ENCODE data around the gene MRPL24.

MRPL24 gene

GRCh38 chr1:156743367-156744302 is 2.7 kb upstream of the MRPL24 start:
- no peak overlapping the region for H3K4me3 ChIP-seq (ENCODE audit: low read depth, low read length)
- H3K9me3 ChIP-seq (ENCODE audit: control insufficient read depth, insufficient read depth, low read depth, low read length) = no peaks in the 10 kb centered on the region
- TF ChIP-seq ZFHX2 (tag by site-specific recombination; conservative IDR thresholded peaks at IDR 0.05) = peak; percentile 74
- peak; percentile 64 for TF ChIP-seq EGR2 (tag by site-specific recombination; IDR thresholded peaks at IDR 0.05; ENCODE audit: low read depth)
- TF ChIP-seq ZNF2 (tag by site-specific recombination; IDR thresholded peaks at IDR 0.05) = no peak
- no peak for TF ChIP-seq SCRT2 (tag by site-specific recombination; IDR thresholded peaks at IDR 0.05)
- TF ChIP-seq ZNF366 (tag by site-specific recombination; conservative IDR thresholded peaks at IDR 0.05) = no peak
- TF ChIP-seq ZNF138 (tag by site-specific recombination; IDR thresholded peaks at IDR 0.05; ENCODE audit: borderline replicate concordance) = no peak
- TF ChIP-seq ZNF248 (tag by site-specific recombination; IDR thresholded peaks at IDR 0.05) = no peak
- TF ChIP-seq GLIS2 (tag by site-specific recombination; IDR thresholded peaks at IDR 0.05) = peak; percentile 41
- TF ChIP-seq ZNF513 (tag by site-specific recombination; IDR thresholded peaks at IDR 0.05) = peak; percentile 73
- no peak for TF ChIP-seq FEZF1 (tag by site-specific recombination; IDR thresholded peaks at IDR 0.05)
- no peak for TF ChIP-seq OVOL3 (tag by site-specific recombination; IDR thresholded peaks at IDR 0.05)
- TF ChIP-seq ZNF558 (tag by site-specific recombination; IDR thresholded peaks at IDR 0.05) = no peak
- TF ChIP-seq ZNF777 (tag by site-specific recombination; IDR thresholded peaks at IDR 0.05; ENCODE audit: borderline replicate concordance) = no peak
- ChIA-PET POLR2A (interaction anchor here (1.6 kb wide), 1 partner anchor 8 kb away, joined by 10 read pairs; the partner anchor contains the start of gene HDGF), CTCF (interaction anchor here (0.6 to 0.7 kb wide), 3 partner anchors 18 to 55 kb away, joined by 3 to 4 read pairs (median 4); no protein-coding TSS in a partner anchor)
- H3K36me3 ChIP-seq (ENCODE audit: control insufficient read depth in 2 of 2, insufficient read depth in 1 of 2, low read length in 2 of 2) = peaks cover 0 to 48% of the 10 kb centered on the region in 2 experiments; a peak in 1 of 3 replicates
- peaks cover 6% of the 10 kb centered on the region; the same call in 1 of the 2 replicates for H3K4me1 ChIP-seq (ENCODE audit: control insufficient read depth, insufficient read depth, low read length)
- no peak overlapping the region for H3K27ac ChIP-seq (ENCODE audit: extremely low read depth, low read depth, low read length)

GRCh38 chr1:156742801-156743200 is 1.9 kb upstream of the MRPL24 start:
- H3K36me3 ChIP-seq (ENCODE audit: control insufficient read depth in 2 of 2, insufficient read depth in 1 of 2, low read length in 2 of 2) = peaks cover 0 to 56% of the 10 kb centered on the region in 2 experiments; a peak in 1 of 3 replicates
- no peaks in the 10 kb centered on the region for H3K9me3 ChIP-seq (ENCODE audit: control insufficient read depth, insufficient read depth, low read depth, low read length)
- no peak overlapping the region for H3K4me3 ChIP-seq (ENCODE audit: low read depth, low read length)
- no peak overlapping the region for H3K27ac ChIP-seq (ENCODE audit: extremely low read depth, low read depth, low read length)
- ChIA-PET CTCF (interaction anchor here (0.6 to 1.2 kb wide), 3 partner anchors 15 to 33 kb away, joined by 3 to 4 read pairs (median 4); partner anchors contain the start of genes ISG20L2 and METTL25B), POLR2A (interaction anchor here (0.7 to 2.8 kb wide), 3 partner anchors 9 to 27 kb away, joined by 4 to 84 read pairs (median 10); partner anchors contain the start of genes HDGF, ISG20L2 and METTL25B)
- no peak for TF ChIP-seq ZNF776 (tag by site-specific recombination; IDR thresholded peaks at IDR 0.05; ENCODE audit: borderline replicate concordance)
- TF ChIP-seq ZNF175 (tag by site-specific recombination; IDR thresholded peaks at IDR 0.05) = no peak
- TF ChIP-seq IKZF3 (tag by site-specific recombination; IDR thresholded peaks at IDR 0.05) = peak; percentile 49; the same call in 1 of the 2 replicates
- TF ChIP-seq ZEB2 (tag by site-specific recombination; IDR thresholded peaks at IDR 0.05) = no peak
- no peak for TF ChIP-seq ZNF571 (tag by site-specific recombination; IDR thresholded peaks at IDR 0.05)
- TF ChIP-seq ZNF292 (tag by site-specific recombination; IDR thresholded peaks at IDR 0.05; ENCODE audit: borderline replicate concordance, low read depth) = no peak
- no peaks in the 10 kb centered on the region; the same call in 1 of the 2 replicates for H3K4me1 ChIP-seq (ENCODE audit: control insufficient read depth, insufficient read depth, low read length)

- Histone ChIP-seq H3K36me3 (ENCODE audit: control insufficient read depth in 2 of 2, insufficient read depth in 1 of 2, low read length in 2 of 2) (peaks cover 0 to 64% of the 10 kb centered on the region in 2 experiments; a peak in 1 of 3 replicates), H3K9me3 (ENCODE audit: control insufficient read depth, insufficient read depth, low read depth, low read length) (no peaks in the 10 kb centered on the region), H3K4me1 (ENCODE audit: control insufficient read depth, insufficient read depth, low read length) (no peaks in the 10 kb centered on the region; the same call in 1 of the 2 replicates), H3K27ac (ENCODE audit: extremely low read depth, low read depth, low read length) (no peak overlapping the region; the same call in 1 of the 2 replicates), H3K4me3 (ENCODE audit: low read depth, low read length) (no peak overlapping the region)
- POLR2A ChIA-PET = interaction anchor here (1.2 to 2.8 kb wide), 4 partner anchors 10 to 25 kb away, joined by 4 to 110 read pairs (median 47); partner anchors contain the start of genes HDGF, ISG20L2, METTL25B and PRCC
- CTCF ChIA-PET = interaction anchor here (1.2 to 2.4 kb wide), 2 partner anchors 14 to 53 kb away, joined by 3 to 9 read pairs; partner anchors contain the start of genes ISG20L2 and METTL25B
- TF ChIP-seq EGR2 (tag by site-specific recombination; IDR thresholded peaks at IDR 0.05; ENCODE audit: low read depth) = 0 out of 2 replicates have a peak, but pooled peaks have one; percentile 5
- no peak for TF ChIP-seq GFI1B (tag by site-specific recombination; IDR thresholded peaks at IDR 0.05)
- TF ChIP-seq ZNF626 (tag by site-specific recombination; IDR thresholded peaks at IDR 0.05) = no peak
- no peak for TF ChIP-seq ZSCAN5A (tag by site-specific recombination; IDR thresholded peaks at IDR 0.05)
- TF ChIP-seq ZNF121 (tag by site-specific recombination; IDR thresholded peaks at IDR 0.05) = no peak
- TF ChIP-seq ZBTB11 (tag by site-specific recombination; conservative IDR thresholded peaks at IDR 0.05; ENCODE audit: low read depth) = no peak
- no peak for TF ChIP-seq IKZF3 (tag by site-specific recombination; IDR thresholded peaks at IDR 0.05)
These were observed 1.1 kb upstream of the MRPL24 start for GRCh38 chr1:156742017-156742416.

All from HEK293 (cell line).